Upper lobe of right lung (tissue), 1 donor: Measurements from ENCODE around the gene PARD3B. TPM values are rescaled to one million over a fixed set of nuclear protein-coding genes. Genes with fewer than 3 reads are reported as not detected.

ENCODE experiments used
- ATAC-seq: fragments of 200-7000 bp; cut with Tn5 transposase; one replicate; pipeline ENCODE4 v1.9.1; 2020; ENCODE audit warnings: mild to moderate bottlenecking, moderate library complexity
- DNase-seq: peaks from one replicate; pipeline ENCODE4 v3.0.0-alpha.2; 2020
- H3K27ac ChIP-seq: fragments of 200-600 bp; one replicate; pipeline ENCODE4 v1.8.0; 2022
- H3K27me3 ChIP-seq: fragments of 200-600 bp; one replicate; pipeline ENCODE4 v1.8.0; 2022; ENCODE audit warnings: mild to moderate bottlenecking
- H3K36me3 ChIP-seq: fragments of 200-600 bp; one replicate; pipeline ENCODE4 v1.8.0; 2022
- H3K4me1 ChIP-seq: fragments of 200-600 bp; one replicate; pipeline ENCODE4 v1.8.0; 2022
- H3K4me3 ChIP-seq: fragments of 200-600 bp; one replicate; pipeline ENCODE4 v1.8.0; 2022; ENCODE audit warnings: mild to moderate bottlenecking
- H3K9me3 ChIP-seq: fragments of 200-600 bp; one replicate; pipeline ENCODE4 v1.8.0; 2022
- CTCF ChIP-seq: fragments of 200-600 bp; IDR thresholded peaks from one replicate; pipeline ENCODE4 v1.8.0; 2022; ENCODE audit warnings: antibody characterized with exemption
- intact Hi-C: fragments of 100-400 bp; cut with DNase I; formaldehyde crosslinking; loops from one replicate; pipeline ENCODE4 v1.11.0; 2022
- total RNA-seq: library from RNA; stranded (reverse); fragmentation: NEBNext Ultra II Directional; extraction: Animal tissue kit (Norgen Biotek cat#: 25700); gene quantifications from one replicate; pipeline ENCODE4 v1.2.1, GENCODE V29; 2021
- donor health status: DM: no; HTN: yes; CAD: no; lungs with severe emphysema.

Gene PARD3B
- total RNA-seq, 1 donor from 2014 or later, result 32.5 TPM

GRCh38 chr2:204871231-204871953 lies 326.1 kb downstream of the PARD3B start:
- intact Hi-C loops, result no loop called here
- DNase-seq, result no peak
- Histone ChIP-seq H3K4me1 (peaks cover 8% of the 10 kb centered on the region), H3K4me3 (no peak overlapping the region), H3K36me3 (no peaks in the 10 kb centered on the region), H3K9me3 (no peaks in the 10 kb centered on the region), H3K27me3 (no peaks in the 10 kb centered on the region), H3K27ac (peak overlapping the region; percentile 8)
- peak; percentile 31 for TF ChIP-seq CTCF
- ATAC-seq, result no peak

GRCh38 chr2:204876311-204876710 lies 331.0 kb downstream of the PARD3B start:
- Histone ChIP-seq H3K27ac (no peak overlapping the region), H3K36me3 (no peaks in the 10 kb centered on the region), H3K4me3 (no peak overlapping the region), H3K4me1 (no peaks in the 10 kb centered on the region), H3K27me3 (no peaks in the 10 kb centered on the region), H3K9me3 (no peaks in the 10 kb centered on the region)
- ATAC-seq (no peak), DNase-seq (no peak)
- intact Hi-C loops, result no loop called here
- no peak for TF ChIP-seq CTCF

- intact Hi-C loops, result no loop called here
- Histone ChIP-seq H3K27me3 (no peaks in the 10 kb centered on the region), H3K27ac (no peak overlapping the region), H3K36me3 (no peaks in the 10 kb centered on the region), H3K4me3 (no peak overlapping the region), H3K4me1 (no peaks in the 10 kb centered on the region), H3K9me3 (no peaks in the 10 kb centered on the region)
- ATAC-seq (no peak), DNase-seq (no peak)
- TF ChIP-seq CTCF, result no peak
Observed at GRCh38 chr2:204877691-204878090, 332.4 kb downstream of the PARD3B start.

- intact Hi-C loops, result no loop called here
- no peak for ATAC-seq
- DNase-seq, result no peak
- TF ChIP-seq CTCF, result no peak
- no peak overlapping the region for H3K27ac ChIP-seq
- H3K27me3 ChIP-seq, result no peaks in the 10 kb centered on the region
- H3K4me3 ChIP-seq, result no peak overlapping the region
- H3K9me3 ChIP-seq, result no peaks in the 10 kb centered on the region
- no peaks in the 10 kb centered on the region for H3K36me3 ChIP-seq
- H3K4me1 ChIP-seq, result no peaks in the 10 kb centered on the region
Observed at GRCh38 chr2:204880928-204881327, 335.7 kb downstream of the PARD3B start.

GRCh38 chr2:204881655-204882054 lies 336.4 kb downstream of the PARD3B start:
- ATAC-seq (no peak), DNase-seq (no peak)
- intact Hi-C loops, result no loop called here
- Histone ChIP-seq H3K27ac (no peak overlapping the region), H3K27me3 (no peaks in the 10 kb centered on the region), H3K4me1 (no peaks in the 10 kb centered on the region), H3K4me3 (no peak overlapping the region), H3K36me3 (no peaks in the 10 kb centered on the region), H3K9me3 (no peaks in the 10 kb centered on the region)
- TF ChIP-seq CTCF, result no peak

GRCh38 chr2:204885747-204886146 lies 340.5 kb downstream of the PARD3B start:
- Histone ChIP-seq H3K27me3 (no peaks in the 10 kb centered on the region), H3K27ac (no peak overlapping the region), H3K9me3 (no peaks in the 10 kb centered on the region), H3K4me3 (no peak overlapping the region), H3K36me3 (no peaks in the 10 kb centered on the region), H3K4me1 (no peaks in the 10 kb centered on the region)
- ATAC-seq (no peak), DNase-seq (no peak)
- intact Hi-C loops, result no loop called here
- no peak for TF ChIP-seq CTCF
